WTC11 (cell line): ENCODE results near the gene TEX52. TPM values are rescaled to one million over a fixed set of nuclear protein-coding genes. Genes with fewer than 3 reads are reported as not detected.

Experiments
- ATAC-seq: fragments of 200-7000 bp; cut with Tn5 transposase; 2 replicates; pipeline ENCODE4 v1.10.0; 2021; ENCODE audit warnings: mild to moderate bottlenecking, moderate library complexity
- CTCF ChIA-PET: fragments of 300-600 bp; sonication (Branson Sonifier 250); formaldehyde crosslinking; loops from one replicate; lab custom pipeline; 2021; ENCODE audit warnings: antibody characterized with exemption; lab: Charles Lee
- POLR2A ChIA-PET: fragments of 350-600 bp; sonication (Branson Sonifier 250); formaldehyde crosslinking; loops from one replicate; lab custom pipeline; 2021; ENCODE audit warnings: antibody characterized with exemption; lab: Charles Lee
- DNase-seq: peaks from one replicate; pipeline ENCODE4 v3.0.0; 2021; ENCODE audit warnings: low spot score
- H3K27ac Mint-ChIP-seq: 2 replicates; pipeline ENCODE4 v1.8.0; 2021; ENCODE audit warnings: mixed read lengths
- H3K27me3 Mint-ChIP-seq: 2 replicates; pipeline ENCODE4 v1.8.0; 2021; ENCODE audit warnings: low read depth, mild to moderate bottlenecking, moderate library complexity, mixed read lengths
- H3K36me3 Mint-ChIP-seq: 2 replicates; pipeline ENCODE4 v1.8.0; 2021; ENCODE audit warnings: mixed read lengths
- H3K4me1 Mint-ChIP-seq: 2 replicates; pipeline ENCODE4 v1.8.0; 2022; ENCODE audit warnings: mixed read lengths
- H3K4me3 Mint-ChIP-seq: 2 replicates; pipeline ENCODE4 v1.8.0; 2021; ENCODE audit warnings: mild to moderate bottlenecking, moderate library complexity, mixed read lengths
- H3K9me3 Mint-ChIP-seq: 2 replicates; pipeline ENCODE4 v1.8.0; 2021; ENCODE audit warnings: mixed read lengths
- CREM ChIP-seq: sonication (generic); formaldehyde crosslinking; IDR thresholded peaks from 2 replicates; pipeline ENCODE4 v1.8.1; 2022; ENCODE audit warnings: mild to moderate bottlenecking, missing genetic modification reagents, moderate library complexity
- EMX1 ChIP-seq: fragments of 250-450 bp; sonication (Bioruptor Pico); IDR thresholded peaks from 2 replicates; pipeline ENCODE4 v1.8.0; 2021; ENCODE audit warnings: mild to moderate bottlenecking
- NR3C1 ChIP-seq: sonication (generic); formaldehyde crosslinking; conservative IDR thresholded peaks from 2 replicates; pipeline ENCODE4 v1.8.1; 2023; ENCODE audit warnings: low read depth, mild to moderate bottlenecking, missing genetic modification reagents
- SMAD3 ChIP-seq: sonication (generic); formaldehyde crosslinking; IDR thresholded peaks from 2 replicates; pipeline ENCODE4 v1.8.0; 2022; ENCODE audit warnings: missing genetic modification reagents, mild to moderate bottlenecking, borderline replicate concordance
- SMAD4 ChIP-seq: sonication (generic); formaldehyde crosslinking; IDR thresholded peaks from 2 replicates; pipeline ENCODE4 v1.8.0; 2022; ENCODE audit warnings: mild to moderate bottlenecking, missing genetic modification reagents
- SP1 ChIP-seq: sonication (generic); formaldehyde crosslinking; conservative IDR thresholded peaks from 2 replicates; pipeline ENCODE4 v1.8.1; 2022; ENCODE audit warnings: missing genetic modification reagents
- ZNF121 ChIP-seq: sonication (generic); formaldehyde crosslinking; IDR thresholded peaks from 2 replicates; pipeline ENCODE4 v1.8.0; 2023; ENCODE audit warnings: missing genetic modification reagents
- ZNF232 ChIP-seq: sonication (generic); formaldehyde crosslinking; IDR thresholded peaks from 2 replicates; pipeline ENCODE4 v1.8.0; 2022; ENCODE audit warnings: mild to moderate bottlenecking, missing genetic modification reagents
- ZNF423 ChIP-seq: fragments of 250-450 bp; sonication (Bioruptor Pico); IDR thresholded peaks from 2 replicates; pipeline ENCODE4 v2.1.2; 2022; ENCODE audit warnings: mild to moderate bottlenecking, moderate library complexity
- total RNA-seq: library from RNA; stranded (reverse); gene quantifications from 3 replicates; pipeline ENCODE4 v1.2.3, GENCODE V29; 2021
- TF ChIP-seq, protein P1 (sequence below): fragments of 250-450 bp; sonication (Bioruptor Pico); IDR thresholded peaks from 2 replicates; pipeline ENCODE4 v1.8.0; 2021; ENCODE audit warnings: mild to moderate bottlenecking
- TF ChIP-seq, protein P2 (sequence below): sonication (generic); formaldehyde crosslinking; IDR thresholded peaks from 2 replicates; pipeline ENCODE4 v1.8.0; 2022; ENCODE audit warnings: mild to moderate bottlenecking, missing genetic modification reagents
- TF ChIP-seq, protein P3 (sequence below): sonication (generic); formaldehyde crosslinking; IDR thresholded peaks from 2 replicates; pipeline ENCODE4 v1.8.0; 2023; ENCODE audit warnings: missing genetic modification reagents
- TF ChIP-seq, protein P4 (sequence below): sonication (generic); formaldehyde crosslinking; IDR thresholded peaks from 2 replicates; pipeline ENCODE4 v1.8.1; 2023; ENCODE audit warnings: mild to moderate bottlenecking, moderate library complexity, missing genetic modification reagents
- TF ChIP-seq, protein P5 (sequence below): sonication (generic); formaldehyde crosslinking; IDR thresholded peaks from 2 replicates; pipeline ENCODE4 v1.8.0; 2023; ENCODE audit warnings: missing genetic modification reagents, mild to moderate bottlenecking, borderline replicate concordance
- TF ChIP-seq, protein P6 (sequence below): sonication (generic); formaldehyde crosslinking; IDR thresholded peaks from 2 replicates; pipeline ENCODE4 v1.8.1; 2022; ENCODE audit warnings: missing genetic modification reagents, borderline replicate concordance
- TF ChIP-seq, protein P7 (sequence below): sonication (generic); formaldehyde crosslinking; IDR thresholded peaks from 2 replicates; pipeline ENCODE4 v1.8.0; 2022; ENCODE audit warnings: mild to moderate bottlenecking, missing genetic modification reagents

TEX52 gene
- total RNA-seq, 1 experiment from 2014 or later, result not detected

DNA sequence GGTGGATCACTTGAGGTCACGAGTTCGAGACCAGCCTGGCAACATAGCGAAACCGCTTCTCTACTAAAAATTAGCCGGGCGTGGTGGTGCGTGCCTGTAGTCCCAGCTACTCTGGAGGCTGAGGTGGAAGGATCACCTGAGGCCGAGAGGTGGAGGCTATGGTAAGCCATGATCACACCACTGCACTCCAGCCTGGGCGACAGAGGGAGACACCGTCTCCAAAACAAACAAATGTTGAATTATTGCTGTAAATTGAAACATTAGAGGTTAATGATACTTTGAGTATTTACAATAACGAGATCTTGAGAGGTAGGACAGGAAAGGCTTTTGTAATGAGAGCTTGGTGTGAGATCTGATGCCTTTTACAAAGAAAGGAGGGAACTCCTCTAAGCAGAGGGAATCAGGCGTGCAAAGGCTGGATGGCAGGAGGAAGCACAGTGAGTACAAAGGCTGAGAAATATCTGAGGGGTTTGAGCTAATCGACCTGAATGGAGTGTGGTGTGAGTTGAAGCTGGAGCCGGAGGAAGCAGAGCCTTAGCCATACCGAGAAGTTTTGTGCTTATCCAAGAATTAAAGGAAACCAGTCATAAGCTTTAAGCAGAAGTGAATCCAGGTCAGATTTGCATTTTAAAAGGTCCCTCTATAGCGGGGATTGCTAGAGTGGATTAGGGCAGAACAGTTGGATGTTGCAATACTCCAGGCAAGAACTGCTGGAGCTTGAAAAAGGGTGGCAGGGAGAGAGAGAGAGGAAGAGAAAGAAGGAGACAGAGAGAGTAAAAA, 21.3 kb upstream of the TEX52 start:
- ChIA-PET POLR2A (interaction anchor here (1.2 to 2.4 kb wide), 4 partner anchors 13 to 82 kb away, joined by 3 to 24 read pairs (median 4); partner anchors contain the start of gene TULP3), CTCF (interaction anchor here (0.5 to 2.8 kb wide), 11 partner anchors 12 to 163 kb away, joined by 3 to 31 read pairs (median 5); partner anchors contain the start of gene TULP3)
- no peak for TF ChIP-seq CREM (CRISPR knock-in tag)
- TF ChIP-seq, protein P1, sequence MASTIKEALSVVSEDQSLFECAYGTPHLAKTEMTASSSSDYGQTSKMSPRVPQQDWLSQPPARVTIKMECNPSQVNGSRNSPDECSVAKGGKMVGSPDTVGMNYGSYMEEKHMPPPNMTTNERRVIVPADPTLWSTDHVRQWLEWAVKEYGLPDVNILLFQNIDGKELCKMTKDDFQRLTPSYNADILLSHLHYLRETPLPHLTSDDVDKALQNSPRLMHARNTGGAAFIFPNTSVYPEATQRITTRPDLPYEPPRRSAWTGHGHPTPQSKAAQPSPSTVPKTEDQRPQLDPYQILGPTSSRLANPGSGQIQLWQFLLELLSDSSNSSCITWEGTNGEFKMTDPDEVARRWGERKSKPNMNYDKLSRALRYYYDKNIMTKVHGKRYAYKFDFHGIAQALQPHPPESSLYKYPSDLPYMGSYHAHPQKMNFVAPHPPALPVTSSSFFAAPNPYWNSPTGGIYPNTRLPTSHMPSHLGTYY (CRISPR knock-in tag), result no peak
- TF ChIP-seq ZNF121 (CRISPR knock-in tag), result 0 out of 2 replicates have a peak, but pooled peaks have one; percentile 41
- TF ChIP-seq, protein P2, sequence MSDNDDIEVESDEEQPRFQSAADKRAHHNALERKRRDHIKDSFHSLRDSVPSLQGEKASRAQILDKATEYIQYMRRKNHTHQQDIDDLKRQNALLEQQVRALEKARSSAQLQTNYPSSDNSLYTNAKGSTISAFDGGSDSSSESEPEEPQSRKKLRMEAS (CRISPR knock-in tag), result peak; percentile 18; the same call in 1 of the 2 replicates
- no peak for TF ChIP-seq ZNF232 (CRISPR knock-in tag)
- no peaks in the 10 kb centered on the region for H3K27me3 Mint-ChIP-seq
- no peaks in the 10 kb centered on the region for H3K9me3 Mint-ChIP-seq
- H3K4me1 Mint-ChIP-seq, result peaks cover 25% of the 10 kb centered on the region
- peak; percentile 24 for ATAC-seq
- peak overlapping the region; percentile 94 for H3K27ac Mint-ChIP-seq
- DNase-seq, result no peak
- H3K36me3 Mint-ChIP-seq, result peaks cover 21% of the 10 kb centered on the region
- peak overlapping the region; percentile 99 for H3K4me3 Mint-ChIP-seq

DNA sequence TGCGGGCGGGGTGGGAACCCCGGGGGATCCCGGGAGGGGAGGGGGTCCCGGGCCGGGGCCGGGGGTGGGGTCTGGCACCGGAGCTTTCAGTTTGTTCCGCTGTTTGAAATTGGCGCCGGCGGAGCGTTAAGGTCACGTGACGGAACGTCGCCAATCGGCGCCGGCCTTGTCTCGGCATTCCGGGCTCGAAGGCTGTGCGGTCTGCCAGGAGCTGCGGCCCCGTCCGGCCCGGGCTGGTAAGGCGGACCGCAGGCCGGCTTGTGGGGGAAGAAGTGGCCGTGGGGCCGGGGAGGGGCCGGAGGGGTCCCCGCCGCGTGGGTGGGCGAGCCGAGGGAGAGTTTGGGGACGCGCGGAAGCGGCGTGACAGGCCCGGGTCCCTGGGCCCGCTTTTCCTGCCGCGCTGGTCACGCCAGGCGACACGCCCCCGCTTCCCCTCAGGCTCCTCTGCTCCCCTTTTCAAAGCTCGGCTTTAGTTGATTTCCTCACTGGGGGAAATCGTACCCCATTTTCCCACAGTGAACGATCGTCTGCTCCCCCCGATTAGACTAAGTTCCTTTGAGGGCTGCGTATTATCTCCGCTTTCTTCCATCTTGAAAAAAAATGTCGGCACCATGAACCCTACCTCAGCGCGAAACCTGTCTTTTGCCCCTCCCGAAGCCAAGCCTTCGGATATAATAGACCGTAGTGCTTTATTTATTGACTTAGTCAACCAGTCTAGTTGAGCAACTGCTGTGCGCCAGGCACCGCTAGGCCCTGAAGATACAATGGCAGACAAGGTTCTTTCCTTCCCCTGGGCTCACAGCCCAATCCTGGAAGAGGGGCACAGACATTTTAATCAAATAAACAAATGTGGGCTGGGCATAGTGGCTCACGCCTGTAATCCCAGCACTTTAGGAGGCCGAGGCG, 20.5 kb upstream of the TEX52 start, which contains the start of the genes FOXM1 and RHNO1:
Gene FOXM1, minus strand, starts transcription at position 128 of the 906 bp plus-strand sequence. CDS start 2,696 bp downstream, outside the sequence.
Gene RHNO1, plus strand, starts transcription at position 177 of the 906 bp plus-strand sequence. CDS start 8,144 bp downstream, outside the sequence.
- Mint-ChIP-seq H3K4me1 (peaks cover 25% of the 10 kb centered on the region), H3K27me3 (no peaks in the 10 kb centered on the region), H3K9me3 (no peaks in the 10 kb centered on the region), H3K36me3 (peaks cover 28% of the 10 kb centered on the region), H3K4me3 (peak within 1 kb of the TSS; percentile 99), H3K27ac (peak within 1 kb of the TSS; percentile 94)
- ChIA-PET POLR2A (interaction anchor here (0.6 to 2.4 kb wide), 10 partner anchors 9 to 207 kb away, joined by 3 to 24 read pairs (median 4); partner anchors contain the start of gene TULP3), CTCF (interaction anchor here (0.9 to 2.8 kb wide), 13 partner anchors 8 to 186 kb away, joined by 3 to 36 read pairs (median 5); partner anchors contain the start of gene TULP3)
- peak; percentile 94 for DNase-seq
- peak; percentile 77 for ATAC-seq
- no peak for TF ChIP-seq EMX1 (CRISPR knock-in tag)
- TF ChIP-seq, protein P3, sequence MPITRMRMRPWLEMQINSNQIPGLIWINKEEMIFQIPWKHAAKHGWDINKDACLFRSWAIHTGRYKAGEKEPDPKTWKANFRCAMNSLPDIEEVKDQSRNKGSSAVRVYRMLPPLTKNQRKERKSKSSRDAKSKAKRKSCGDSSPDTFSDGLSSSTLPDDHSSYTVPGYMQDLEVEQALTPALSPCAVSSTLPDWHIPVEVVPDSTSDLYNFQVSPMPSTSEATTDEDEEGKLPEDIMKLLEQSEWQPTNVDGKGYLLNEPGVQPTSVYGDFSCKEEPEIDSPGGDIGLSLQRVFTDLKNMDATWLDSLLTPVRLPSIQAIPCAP (CRISPR knock-in tag), result no peak
- TF ChIP-seq, protein P4, sequence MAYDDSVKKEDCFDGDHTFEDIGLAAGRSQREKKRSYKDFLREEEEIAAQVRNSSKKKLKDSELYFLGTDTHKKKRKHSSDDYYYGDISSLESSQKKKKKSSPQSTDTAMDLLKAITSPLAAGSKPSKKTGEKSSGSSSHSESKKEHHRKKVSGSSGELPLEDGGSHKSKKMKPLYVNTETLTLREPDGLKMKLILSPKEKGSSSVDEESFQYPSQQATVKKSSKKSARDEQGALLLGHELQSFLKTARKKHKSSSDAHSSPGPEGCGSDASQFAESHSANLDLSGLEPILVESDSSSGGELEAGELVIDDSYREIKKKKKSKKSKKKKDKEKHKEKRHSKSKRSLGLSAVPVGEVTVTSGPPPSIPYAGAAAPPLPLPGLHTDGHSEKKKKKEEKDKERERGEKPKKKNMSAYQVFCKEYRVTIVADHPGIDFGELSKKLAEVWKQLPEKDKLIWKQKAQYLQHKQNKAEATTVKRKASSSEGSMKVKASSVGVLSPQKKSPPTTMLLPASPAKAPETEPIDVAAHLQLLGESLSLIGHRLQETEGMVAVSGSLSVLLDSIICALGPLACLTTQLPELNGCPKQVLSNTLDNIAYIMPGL (CRISPR knock-in tag), result 0 out of 2 replicates have a peak, but pooled peaks have one; percentile 5
- peak; percentile 63; the same call in 1 of the 2 replicates for TF ChIP-seq SMAD3 (CRISPR knock-in tag)
- TF ChIP-seq CREM (CRISPR knock-in tag), result 0 out of 2 replicates have a peak, but pooled peaks have one; percentile 19
- TF ChIP-seq, protein P5, sequence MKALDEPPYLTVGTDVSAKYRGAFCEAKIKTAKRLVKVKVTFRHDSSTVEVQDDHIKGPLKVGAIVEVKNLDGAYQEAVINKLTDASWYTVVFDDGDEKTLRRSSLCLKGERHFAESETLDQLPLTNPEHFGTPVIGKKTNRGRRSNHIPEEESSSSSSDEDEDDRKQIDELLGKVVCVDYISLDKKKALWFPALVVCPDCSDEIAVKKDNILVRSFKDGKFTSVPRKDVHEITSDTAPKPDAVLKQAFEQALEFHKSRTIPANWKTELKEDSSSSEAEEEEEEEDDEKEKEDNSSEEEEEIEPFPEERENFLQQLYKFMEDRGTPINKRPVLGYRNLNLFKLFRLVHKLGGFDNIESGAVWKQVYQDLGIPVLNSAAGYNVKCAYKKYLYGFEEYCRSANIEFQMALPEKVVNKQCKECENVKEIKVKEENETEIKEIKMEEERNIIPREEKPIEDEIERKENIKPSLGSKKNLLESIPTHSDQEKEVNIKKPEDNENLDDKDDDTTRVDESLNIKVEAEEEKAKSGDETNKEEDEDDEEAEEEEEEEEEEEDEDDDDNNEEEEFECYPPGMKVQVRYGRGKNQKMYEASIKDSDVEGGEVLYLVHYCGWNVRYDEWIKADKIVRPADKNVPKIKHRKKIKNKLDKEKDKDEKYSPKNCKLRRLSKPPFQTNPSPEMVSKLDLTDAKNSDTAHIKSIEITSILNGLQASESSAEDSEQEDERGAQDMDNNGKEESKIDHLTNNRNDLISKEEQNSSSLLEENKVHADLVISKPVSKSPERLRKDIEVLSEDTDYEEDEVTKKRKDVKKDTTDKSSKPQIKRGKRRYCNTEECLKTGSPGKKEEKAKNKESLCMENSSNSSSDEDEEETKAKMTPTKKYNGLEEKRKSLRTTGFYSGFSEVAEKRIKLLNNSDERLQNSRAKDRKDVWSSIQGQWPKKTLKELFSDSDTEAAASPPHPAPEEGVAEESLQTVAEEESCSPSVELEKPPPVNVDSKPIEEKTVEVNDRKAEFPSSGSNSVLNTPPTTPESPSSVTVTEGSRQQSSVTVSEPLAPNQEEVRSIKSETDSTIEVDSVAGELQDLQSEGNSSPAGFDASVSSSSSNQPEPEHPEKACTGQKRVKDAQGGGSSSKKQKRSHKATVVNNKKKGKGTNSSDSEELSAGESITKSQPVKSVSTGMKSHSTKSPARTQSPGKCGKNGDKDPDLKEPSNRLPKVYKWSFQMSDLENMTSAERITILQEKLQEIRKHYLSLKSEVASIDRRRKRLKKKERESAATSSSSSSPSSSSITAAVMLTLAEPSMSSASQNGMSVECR (CRISPR knock-in tag), result peak; percentile 45; the same call in 1 of the 2 replicates
- no peak; the same call in 1 of the 2 replicates for TF ChIP-seq ZNF232 (CRISPR knock-in tag)
- TF ChIP-seq SMAD4 (CRISPR knock-in tag), result no peak
- TF ChIP-seq, protein P6, sequence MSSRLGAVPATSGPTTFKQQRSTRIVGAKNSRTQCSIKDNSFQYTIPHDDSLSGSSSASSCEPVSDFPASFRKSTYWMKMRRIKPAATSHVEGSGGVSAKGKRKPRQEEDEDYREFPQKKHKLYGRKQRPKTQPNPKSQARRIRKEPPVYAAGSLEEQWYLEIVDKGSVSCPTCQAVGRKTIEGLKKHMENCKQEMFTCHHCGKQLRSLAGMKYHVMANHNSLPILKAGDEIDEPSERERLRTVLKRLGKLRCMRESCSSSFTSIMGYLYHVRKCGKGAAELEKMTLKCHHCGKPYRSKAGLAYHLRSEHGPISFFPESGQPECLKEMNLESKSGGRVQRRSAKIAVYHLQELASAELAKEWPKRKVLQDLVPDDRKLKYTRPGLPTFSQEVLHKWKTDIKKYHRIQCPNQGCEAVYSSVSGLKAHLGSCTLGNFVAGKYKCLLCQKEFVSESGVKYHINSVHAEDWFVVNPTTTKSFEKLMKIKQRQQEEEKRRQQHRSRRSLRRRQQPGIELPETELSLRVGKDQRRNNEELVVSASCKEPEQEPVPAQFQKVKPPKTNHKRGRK (CRISPR knock-in tag), result no peak
- no peak for TF ChIP-seq ZNF423 (CRISPR knock-in tag)
- no peak; the same call in 1 of the 2 replicates for TF ChIP-seq SP1 (CRISPR knock-in tag)
- TF ChIP-seq NR3C1 (CRISPR knock-in tag), result 0 out of 2 replicates have a peak, but pooled peaks have one; percentile 17
- TF ChIP-seq, protein P7, sequence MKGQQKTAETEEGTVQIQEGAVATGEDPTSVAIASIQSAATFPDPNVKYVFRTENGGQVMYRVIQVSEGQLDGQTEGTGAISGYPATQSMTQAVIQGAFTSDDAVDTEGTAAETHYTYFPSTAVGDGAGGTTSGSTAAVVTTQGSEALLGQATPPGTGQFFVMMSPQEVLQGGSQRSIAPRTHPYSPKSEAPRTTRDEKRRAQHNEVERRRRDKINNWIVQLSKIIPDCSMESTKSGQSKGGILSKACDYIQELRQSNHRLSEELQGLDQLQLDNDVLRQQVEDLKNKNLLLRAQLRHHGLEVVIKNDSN (CRISPR knock-in tag), result peak; percentile 94
